ENCODE results near the gene FZR1. TPM values are rescaled to one million over a fixed set of nuclear protein-coding genes. Genes with fewer than 3 reads are reported as not detected.

FZR1 gene
- total RNA-seq = 84.7 TPM

DNA sequence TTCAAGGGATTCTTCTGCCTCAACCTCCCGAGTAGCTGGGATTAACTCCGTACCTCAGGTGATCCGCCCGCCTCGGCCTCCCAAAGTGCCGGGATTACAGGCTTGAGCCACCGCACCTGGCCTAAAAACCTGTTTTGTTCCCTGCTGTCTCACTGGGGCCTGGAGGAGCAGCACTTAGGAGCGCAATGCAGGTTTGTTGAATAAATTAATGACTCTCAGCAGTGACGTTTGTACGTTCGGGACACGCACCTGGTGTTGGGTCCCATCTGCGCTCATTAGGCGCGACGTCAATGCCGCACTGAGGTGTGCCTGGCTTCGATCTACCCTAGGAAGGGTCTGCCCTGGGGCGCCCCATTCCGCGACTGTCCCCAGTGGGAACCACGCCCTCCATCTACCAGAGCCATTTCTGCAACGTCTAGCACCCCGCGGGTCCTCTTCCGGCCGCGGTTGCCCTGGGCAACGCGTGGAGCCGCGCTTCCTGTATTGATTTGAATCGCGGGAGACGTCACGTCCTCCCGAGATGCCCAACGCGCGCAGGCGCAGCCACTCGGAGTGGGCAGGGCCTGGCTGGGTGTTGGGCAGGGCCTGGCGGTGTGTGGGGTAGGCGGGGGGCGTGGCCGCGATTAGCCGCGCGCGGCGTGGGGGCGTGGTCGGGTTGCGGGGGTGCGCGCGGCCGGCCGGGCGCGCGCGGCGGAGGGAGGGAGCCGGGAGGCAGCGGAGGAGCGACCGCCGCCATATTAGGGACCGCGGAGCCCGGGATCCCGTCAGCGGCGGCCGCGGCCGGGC lies at the start of gene FZR1:
FZR1 (plus strand) TSS at position 714 of the 786 bp plus-strand sequence. CDS start 16,679 bp downstream, outside the sequence.
- DNase-seq (ENCODE audit: low spot score) = peak; percentile 99

DNA sequence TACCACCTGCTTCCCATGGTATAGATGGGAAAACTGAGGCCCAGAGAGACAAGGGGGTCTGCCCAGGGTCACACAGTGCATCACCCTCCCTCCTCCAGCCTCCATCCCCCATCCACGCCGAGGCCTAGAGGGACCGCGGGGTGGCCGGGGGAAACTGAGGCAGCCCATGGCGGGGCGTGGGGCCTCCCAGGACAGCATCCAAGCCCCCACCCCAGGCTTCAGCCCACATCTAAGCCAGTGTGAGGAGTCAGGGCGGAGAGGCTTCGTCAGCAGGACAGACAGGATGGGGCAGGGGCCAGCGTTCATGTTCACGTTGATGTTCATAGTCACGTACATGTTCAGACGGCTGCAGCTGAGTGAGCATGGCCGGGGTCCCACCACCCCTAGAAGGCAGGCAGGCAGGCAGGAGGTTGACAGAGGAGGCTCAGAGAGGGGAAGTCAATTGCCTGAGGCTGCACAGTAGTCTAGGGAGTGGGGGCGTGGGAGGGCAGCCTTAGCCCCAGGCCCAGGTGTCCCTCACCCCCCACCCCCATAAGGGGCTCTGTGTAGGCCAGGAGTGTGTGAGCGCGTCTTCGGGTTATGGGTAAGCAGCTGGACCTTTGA lies 49.1 kb upstream of the FZR1 start:
- DNase-seq (ENCODE audit: low spot score) = no peak

DNA sequence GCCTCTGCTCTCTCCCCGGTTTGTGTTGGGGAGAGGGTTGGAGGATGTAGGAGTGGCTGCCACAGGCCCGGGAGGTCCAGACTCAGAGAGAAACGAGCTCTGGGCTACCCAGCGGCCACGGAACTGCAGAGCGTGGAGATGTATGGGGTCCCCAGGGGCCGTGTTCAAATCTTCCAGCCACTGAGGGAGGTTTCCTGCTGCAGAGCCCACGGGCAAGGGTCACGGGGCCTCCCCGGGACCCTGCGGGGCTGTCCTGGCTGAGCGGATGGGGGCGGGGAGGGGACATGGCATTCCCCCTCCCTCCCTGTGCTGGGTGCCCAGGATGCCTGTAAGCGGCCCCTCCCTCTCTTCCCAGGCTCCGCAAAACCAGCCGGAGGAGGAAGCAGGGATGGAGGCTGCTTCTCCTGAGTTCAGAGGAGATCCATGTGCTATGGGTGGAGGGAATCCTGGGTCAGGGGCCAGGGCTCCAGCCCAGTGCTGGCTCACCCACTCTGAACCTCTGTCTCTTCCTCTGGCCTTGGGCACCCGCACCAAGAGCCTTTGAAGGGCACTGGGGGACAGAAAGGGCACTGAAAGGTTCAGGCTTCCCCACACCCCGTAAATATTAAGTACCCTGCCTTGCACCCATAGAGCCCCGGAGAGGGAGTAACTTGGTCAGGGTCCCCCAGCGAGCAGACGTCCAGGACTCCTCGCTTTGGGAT lies 48.4 kb upstream of the FZR1 start:
- no peak for DNase-seq (ENCODE audit: low spot score)

DNA sequence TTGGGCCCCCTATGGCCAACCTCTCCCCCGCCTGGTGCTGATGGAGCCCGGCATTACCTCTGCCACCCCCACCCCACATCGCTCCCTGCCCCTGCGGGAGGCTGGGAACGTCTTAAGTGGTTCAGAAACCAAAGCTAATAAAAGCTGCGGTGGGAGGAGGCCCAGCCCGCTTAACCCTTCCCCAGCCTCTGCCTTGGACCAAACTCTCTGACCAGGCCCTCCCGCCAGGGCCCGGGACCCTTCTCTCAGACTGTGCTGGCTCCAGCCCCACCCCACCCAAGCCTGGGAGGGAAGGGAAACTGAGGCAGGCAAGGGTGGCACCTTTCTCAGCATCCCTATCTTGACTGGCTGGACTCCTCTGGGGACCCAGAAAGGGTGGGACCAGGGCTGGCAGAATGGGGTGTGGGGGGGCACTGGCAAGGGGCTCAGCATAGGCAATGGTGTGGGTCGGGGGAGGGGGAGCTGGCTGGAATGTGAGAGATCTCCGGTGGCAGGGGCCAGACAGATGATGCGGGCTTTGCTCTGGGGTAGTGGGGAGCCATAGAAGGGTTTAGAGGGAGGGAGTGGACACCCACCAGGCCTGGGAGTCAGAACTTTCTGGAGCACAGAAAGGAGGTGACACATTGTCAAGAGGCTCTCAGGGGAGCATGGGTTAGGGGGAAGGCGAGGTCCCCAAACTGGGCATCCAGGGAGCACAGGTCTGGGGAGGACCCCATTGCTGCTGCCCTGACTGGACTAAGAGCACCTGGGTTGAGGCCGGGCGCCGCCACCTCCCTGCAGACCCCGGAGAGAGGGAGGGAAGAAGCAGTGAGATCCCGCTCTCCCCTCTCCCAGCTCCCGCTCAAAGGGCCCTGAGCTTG lies 47.7 kb upstream of the FZR1 start:
- DNase-seq (ENCODE audit: low spot score) = no peak

DNA sequence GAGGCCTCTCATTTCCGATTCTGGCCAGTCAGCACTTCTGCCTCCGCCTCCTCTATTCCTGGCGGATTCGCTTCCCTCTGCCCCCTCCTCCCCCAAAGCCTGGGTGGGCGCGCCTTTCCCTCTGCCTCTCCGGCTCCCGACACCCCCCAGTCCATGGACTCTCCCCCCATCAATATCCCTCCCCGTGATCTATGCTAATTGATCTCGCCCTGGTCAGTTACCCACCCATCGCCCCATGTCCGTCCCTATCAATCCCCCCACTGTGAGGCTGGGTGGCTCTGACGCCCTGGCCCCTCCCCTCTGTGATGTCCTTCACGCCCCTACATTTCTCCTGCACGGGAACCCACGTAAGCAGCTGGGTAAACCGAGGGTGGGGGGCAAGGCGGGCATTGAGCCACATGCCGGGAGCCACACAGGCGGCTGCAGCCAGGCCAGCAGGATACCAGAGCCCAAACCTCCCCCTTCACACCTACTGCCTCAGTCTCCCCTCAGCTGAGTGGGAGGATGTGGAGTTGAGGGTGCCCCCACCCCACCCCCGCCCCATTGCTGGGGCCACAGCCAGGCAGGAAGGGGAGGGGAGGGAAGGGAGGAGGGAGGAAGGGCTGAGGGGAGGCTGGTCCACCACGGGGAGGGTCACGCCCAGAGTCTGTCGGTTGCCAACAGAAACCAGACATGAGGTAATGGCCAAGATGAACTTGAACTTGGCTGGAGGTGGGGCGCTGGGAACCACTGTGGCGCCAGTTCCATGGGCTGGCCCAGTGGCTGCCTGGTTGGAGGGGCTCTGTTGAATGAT lies 46.8 kb upstream of the FZR1 start:
- peak; percentile 89 for DNase-seq (ENCODE audit: low spot score)

DNA sequence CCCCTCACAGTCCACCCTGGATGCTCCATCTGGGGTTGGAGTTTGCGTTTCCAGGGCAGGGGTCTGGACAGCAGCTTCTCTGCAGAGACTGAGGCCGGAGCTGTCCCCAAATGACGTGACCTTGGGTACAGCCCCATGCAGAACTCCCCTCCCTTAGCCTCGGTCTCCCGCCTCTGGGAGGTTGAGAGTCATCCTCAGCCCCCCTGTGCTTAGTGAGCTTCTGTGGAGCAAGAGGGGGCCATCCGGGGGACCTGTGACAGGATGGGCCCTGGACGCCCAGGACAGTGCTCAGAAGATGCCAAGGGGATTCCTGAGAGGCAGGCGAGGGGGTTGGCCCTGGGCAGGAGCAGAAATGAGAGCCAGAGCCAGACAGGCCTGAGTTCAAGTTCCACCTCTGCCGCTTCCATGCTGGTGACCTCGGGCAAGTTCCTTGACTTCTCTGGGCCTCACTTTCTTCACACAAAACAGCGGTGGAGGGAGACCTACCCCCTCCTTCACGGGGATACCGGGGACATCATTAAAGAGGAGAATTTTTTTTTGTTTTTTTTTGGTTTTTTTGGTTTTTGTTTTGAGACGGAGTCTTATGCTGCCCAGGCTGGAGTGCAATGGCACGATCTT lies 46.0 kb upstream of the FZR1 start:
- DNase-seq (ENCODE audit: low spot score) = no peak

DNA sequence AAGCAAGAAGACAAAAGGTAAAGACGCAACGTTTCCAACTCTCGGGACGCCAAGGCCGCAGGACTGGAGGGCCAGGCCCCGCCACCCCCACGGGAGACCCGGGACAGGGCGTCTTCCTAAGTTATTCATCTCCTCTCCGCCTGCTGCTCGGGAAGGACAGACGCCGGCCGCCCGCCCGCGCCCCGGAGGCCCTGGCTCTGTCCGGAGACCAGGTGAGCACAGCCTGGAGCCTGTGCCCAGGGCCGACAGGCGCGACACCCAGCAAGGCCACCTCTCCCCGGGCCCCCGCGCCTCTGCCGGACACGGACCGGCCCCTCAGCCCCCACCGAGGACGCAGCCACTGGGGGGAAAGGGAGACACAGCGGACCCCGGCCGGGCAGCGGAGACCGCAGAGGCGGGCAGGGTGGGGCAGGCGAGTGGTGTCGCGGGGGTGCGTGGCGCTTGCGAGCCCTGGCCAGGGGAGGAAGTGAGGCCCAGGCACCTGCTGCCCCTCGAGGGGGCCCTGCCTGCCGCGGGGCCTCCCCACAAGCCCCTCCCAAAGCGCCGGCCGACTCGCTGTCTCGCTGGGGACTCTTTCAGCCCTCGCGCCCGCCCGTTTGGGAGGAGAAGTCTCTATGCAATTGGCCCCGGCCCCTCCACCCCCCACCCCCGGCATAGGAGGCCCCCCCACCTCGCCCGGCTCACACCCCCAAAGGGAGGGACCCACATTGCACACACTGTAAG lies 43.0 kb upstream of the FZR1 start:
- DNase-seq (ENCODE audit: low spot score) = no peak

DNA sequence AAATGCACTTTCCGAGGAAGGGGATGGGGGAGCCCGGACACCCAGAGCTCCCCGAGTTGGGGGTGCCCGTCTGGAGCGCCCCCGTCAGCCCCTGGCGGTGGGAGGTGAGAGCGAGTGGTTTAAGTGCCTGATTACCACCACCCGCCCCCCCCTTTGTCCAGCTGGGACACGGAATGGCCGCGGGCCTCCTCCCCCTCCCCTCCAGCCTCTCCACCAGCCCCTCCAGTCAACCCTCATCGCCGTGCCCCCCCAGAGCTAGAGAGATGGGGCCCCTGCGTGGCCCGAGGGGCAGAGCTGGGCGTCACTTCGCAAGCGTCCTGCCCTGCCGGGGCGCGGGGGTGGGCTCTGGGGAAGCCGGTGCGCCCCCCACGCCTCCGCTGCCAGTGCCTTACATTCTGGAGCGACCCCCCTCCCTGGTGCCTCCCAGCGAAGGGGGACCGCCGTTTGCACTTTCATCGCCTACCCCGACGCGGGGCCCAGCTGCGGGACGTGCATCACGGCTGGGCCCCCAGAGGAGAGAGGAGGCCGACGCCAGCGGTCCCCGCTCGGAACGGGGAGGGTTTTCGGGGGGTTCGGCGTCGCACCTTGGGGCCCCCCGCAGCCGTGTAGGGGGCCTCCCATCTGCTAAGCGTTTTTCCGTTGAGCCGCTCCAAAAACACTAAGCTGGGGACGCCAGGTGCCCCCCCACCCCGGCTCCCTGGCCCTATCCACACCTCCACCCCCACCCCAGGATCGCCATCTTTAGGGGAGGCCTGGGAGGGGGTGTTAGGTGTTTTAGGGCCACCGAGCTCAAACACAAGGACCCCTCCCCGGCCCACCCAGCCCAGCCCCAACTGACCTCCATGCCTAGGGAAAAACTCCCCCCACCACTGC lies 42.2 kb upstream of the FZR1 start:
- DNase-seq (ENCODE audit: low spot score) = no peak

DNA sequence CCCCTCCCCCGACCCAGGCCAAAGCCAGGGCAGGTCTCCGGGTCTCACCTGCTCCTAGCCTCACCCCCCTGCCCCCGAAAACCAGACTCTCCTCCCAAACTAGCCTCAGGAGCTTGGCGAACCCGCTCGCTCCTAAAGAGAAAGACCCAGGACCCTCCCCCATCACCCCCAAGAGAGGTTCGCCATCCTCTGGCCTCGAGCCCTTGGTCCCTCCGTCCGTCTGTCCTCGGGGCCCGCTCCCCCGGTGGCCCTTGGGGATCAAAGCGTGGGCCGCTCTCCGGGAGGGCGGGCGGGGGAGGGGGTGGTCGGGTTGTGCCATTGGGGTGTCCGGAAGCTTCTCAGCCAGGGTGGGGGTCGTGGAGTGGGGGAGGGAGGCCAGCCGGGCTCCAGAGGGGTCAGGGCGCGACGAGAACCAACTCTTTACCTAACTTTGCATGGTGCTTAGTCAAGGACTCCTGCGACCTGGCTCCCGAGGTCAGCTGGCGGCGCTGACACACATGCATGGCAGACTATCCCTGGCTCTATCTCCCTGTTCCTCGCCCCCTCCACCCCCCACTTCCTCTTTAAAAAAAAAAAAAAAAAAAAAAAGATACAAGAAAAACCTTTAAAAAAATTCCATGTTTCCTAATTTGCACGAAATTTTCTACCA lies 41.4 kb upstream of the FZR1 start:
- DNase-seq (ENCODE audit: low spot score) = no peak

DNA sequence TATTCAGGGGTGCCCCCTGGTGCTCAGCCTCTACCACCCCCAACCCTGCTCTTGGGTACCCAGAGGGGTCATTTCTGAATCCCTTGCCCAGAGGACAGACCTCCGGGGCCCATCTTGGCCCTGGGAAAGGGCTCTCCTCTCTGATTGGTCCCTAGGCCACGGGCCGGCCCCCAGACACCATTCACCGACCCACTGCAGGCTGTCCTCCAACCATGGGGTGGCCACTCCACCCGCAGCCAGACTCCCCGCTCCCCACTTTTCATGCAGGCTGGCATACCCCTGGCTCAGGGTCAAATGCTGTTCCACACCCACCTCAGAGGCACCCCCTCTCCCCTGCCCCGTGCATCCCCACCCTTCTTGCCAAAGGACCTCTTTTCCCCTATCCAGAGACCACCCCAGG lies 40.6 kb upstream of the FZR1 start:
- no peak for DNase-seq (ENCODE audit: low spot score)

DNA sequence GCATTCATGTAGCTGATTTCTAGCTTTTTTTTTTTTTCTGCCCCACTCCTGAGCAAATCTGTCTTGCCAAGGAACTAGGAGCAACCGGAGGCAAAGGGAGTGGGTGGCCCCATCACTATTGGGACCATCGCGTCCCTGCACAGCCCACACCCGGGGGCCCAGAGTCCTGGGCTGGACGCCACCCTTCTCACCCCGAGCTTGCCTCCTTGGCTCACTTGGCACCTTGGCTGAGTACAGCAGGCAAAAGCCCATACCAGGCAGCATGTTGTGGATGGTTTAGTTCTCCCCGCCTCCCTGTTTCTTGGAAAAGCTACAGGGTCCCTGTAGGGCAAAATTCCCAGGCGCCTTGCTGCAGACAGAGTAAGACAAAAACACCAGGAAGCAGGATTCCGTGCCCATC lies 39.5 kb upstream of the FZR1 start:
- DNase-seq (ENCODE audit: low spot score) = peak; percentile 39

DNA sequence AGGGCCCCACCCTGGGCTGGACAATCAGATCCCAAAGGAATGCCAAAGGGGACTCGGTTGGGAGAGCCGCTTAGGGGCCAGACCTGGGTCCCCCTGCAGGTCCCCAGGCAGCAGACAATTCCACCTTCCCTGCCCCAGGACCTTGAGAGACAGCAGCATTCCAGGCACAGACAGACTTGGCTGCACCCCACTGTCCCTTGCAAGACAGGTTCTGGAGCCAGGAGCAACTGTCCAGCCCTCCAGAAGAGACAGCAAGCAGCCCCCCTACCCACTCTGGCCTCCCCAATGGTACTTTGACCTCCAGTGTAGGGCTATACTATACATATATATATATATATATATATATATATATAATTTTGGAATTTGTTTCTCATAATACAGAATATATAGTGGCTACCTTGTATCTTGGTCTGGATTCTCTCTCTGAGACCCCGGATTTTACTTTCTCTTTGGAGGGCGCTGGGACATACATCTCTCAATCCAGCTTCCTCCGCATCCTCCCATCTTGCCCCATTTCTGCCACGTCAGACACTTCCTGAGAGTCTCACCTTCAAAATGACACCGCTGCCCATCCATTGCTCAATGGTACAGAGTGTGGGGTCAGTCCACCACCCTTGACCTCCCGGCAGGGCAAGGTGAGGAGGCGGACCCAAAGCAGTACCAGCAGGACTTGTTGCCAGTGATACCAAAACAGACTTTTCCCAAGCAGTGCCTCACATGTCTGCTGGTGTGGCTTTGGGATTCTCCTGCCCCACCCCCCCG lies 38.5 kb upstream of the FZR1 start:
- DNase-seq (ENCODE audit: low spot score) = no peak

DNA sequence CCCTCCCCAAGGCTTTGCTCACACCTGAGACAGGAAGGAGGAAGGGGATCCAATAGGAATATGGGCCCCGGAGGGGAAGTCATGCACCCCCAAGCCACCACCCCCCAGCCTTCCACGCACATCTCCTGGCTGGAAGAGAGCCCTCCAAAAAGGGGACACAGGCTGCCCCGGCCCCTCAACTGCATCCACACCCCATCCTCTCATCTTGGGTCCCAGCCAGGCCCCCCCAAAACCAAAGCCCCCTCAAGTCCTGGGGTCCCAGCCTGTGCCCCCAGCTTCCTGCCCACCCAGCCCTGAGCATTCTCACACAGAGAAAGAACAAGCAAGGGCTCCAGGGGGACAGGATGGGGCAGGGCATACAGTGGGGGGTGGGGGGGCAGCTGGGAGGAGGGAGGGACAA lies 37.9 kb upstream of the FZR1 start:
- no peak for DNase-seq (ENCODE audit: low spot score)

DNA sequence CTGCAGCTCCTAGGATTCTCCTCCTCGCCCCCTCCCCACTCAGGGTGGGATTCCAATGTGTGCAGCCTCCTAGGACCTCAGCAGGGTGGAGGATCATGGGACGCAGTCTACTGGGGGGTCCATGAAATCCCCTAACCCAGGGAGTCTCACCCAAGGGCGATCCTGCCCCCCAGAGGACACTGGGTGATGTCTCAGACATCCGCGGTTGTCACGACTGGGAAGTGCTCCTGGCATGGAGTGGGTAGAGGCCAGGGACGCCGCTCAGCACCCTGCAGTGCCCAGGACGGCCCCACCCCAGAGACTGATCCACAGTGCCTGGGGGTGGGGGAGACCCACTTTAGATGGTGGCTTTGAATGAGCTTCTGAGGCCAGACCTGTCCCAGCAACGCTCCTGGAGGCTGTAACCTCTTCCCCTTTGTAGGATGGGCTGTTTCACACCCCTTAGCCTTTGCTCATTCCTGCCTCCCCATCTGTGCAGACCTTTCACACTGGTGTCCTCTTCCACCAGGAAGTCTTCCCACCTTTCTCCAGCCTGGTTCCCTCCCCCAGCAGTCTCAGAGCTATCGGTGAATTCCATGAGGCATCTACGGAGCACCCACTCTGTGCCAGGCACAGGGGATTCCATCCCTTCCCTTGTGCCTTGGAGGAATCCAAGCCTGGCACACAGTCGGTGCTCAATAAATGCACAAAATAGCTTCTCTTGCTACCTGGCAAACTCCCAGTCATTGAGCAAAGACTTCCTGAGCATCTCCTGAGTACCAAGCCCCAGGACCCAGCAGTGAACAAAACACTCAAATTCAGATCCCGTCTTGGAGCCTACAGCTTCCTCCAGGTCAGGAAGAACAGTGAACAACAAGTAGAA lies 36.2 kb upstream of the FZR1 start:
- no peak for DNase-seq (ENCODE audit: low spot score)

DNA sequence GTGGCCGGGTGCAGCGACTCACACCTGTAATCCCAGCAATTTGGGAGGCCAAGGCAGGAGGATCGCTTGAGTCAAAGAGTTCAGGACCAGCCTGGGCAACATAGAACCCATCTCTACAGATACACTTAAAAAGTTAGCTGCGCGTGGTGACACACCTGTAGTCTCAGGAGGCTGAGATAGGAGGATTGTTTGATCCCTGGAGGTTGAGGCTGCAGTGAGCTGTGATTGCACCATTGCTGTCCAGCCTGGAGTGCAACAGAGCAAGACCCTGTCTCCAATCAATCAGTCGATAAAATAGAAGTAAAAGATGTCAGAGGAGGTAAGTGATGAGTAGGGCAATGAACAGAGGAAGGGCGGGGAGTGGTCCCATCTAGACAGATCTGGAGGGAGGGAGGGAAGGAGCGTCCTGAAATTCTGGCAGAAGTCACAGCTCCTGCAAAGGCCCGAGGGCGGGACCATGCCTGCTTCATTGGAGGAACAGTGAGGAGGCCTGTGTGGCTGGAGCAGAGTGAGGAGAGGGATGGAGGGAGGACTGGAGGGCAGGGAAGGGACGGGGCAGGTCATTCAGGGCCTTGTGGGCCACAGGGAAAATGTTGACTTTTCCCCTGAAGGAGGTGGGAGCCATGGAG lies 35.5 kb upstream of the FZR1 start:
- DNase-seq (ENCODE audit: low spot score) = no peak

DNA sequence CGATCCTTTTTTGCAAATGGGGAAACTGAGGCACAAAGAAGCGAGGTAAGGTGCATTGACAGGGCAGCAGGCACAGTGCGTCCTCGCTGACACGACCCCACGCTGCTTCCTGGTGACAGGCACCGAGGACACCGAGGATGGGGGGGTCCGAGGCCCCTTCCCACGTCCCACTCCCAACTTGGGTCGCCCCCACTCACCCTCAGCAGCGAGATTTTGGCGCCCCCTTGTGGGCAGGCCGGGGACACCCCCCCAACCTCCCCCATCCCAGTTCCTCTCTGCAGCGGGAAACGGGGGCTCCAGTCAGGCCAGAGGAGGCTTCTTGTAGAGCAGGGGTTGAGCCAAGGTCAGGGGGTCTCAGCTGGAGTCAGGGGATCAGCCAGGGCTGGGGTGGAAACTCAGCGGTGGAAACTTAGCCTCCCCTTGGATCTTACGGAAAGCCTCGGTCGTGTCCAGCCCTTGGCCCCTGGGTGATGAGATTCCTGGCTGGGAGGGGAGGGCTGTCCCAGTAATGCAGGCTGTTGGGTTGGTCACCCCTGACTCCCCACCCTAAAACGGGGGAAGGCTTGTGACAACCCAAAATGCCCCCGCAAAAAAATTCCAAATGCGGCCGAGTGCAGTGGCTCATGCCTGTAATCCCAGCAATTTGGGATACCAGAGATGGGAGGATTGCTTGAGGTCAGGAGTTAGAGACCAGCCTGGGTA lies 34.0 kb upstream of the FZR1 start:
- no peak for DNase-seq (ENCODE audit: low spot score)
